K562 (cell line): ENCODE data around the gene TMEM38B. TPM values are rescaled to one million over a fixed set of nuclear protein-coding genes. Genes with fewer than 3 reads are reported as not detected.

Experiments
- ATAC-seq: fragments of 200-7000 bp; cut with Tn5 transposase; 3 replicates; pipeline ENCODE4 v1.9.1; 2020; ENCODE audit warnings: moderate library complexity
- BruUV-seq: library from RNA; stranded (reverse); fragments of 400-500 nt; replicated peaks from 2 replicates; lab custom pipeline; 2021; lab: Mats Ljungman, UMichigan
- CTCF ChIA-PET: fragments of 300-600 bp; formaldehyde crosslinking; extraction: SDS; loops from one replicate; lab custom pipeline; 2021; ENCODE audit warnings: low intra/inter-chr PET ratio; lab: Yijun Ruan, JAX
- POLR2A ChIA-PET: fragments of 300-600, 350-650 bp; sonication (Branson Sonifier 250); formaldehyde crosslinking; extraction: SDS; loops from one replicate; lab custom pipeline; 2021; ENCODE audit warnings: antibody characterized with exemption, inconsistent platforms; lab: Yijun Ruan, JAX
- DNase-seq, 4 experiments: peaks; one replicate each; pipeline versions ENCODE4 v3.0.0 to v3.0.0-alpha.2; 2011 to 2018; ENCODE audit warnings: low spot score in 3 of 4, mixed read lengths in 3 of 4; ENCODE audit errors: extremely low read depth in 1 of 4
- FAIRE-seq: peaks from 2 replicates; lab custom pipeline; 2011; peaks lifted over from hg19 to GRCh38; lab: Jason Lieb, UNC
- H2AFZ ChIP-seq: 2 replicates; pipeline ENCODE4 v1.6.0; 2011; ENCODE audit warnings: low read depth, low read length, control low read depth, inconsistent platforms
- H3K27ac ChIP-seq: fragments of 200-600 bp; 3 replicates; pipeline ENCODE4 v1.8.0; 2011; ENCODE audit warnings: low read depth, mild to moderate bottlenecking, control low read depth, inconsistent platforms, low read length, moderate library complexity, mixed read lengths; ENCODE audit errors: extremely low read depth
- H3K27me3 ChIP-seq, 2 experiments: fragments of 300-600 bp in 1 of 2; 2 replicates in 1 of 2; 3 replicates in 1 of 2; pipeline versions ENCODE4 v1.6.0 to v1.8.0; 2011; ENCODE audit warnings: inconsistent platforms in 2 of 2, low read length in 2 of 2, mild to moderate bottlenecking in 1 of 2, mixed read lengths in 1 of 2, moderate library complexity in 1 of 2; ENCODE audit not compliant: control insufficient read depth in 2 of 2, insufficient read depth in 2 of 2
- H3K36me3 ChIP-seq: fragments of 300-600 bp; 3 replicates; pipeline ENCODE4 v1.8.0; 2011; ENCODE audit warnings: mild to moderate bottlenecking, low read length, inconsistent platforms; ENCODE audit not compliant: control insufficient read depth, insufficient read depth
- H3K4me1 ChIP-seq, 2 experiments: fragments of 200-600 bp in 1 of 2; replicated peaks in 1 of 2; 2 replicates in 1 of 2; 3 replicates in 1 of 2; pipeline versions ENCODE4 v1.5.1 to v1.8.0; 2011; ENCODE audit warnings: inconsistent platforms in 2 of 2, low read length in 2 of 2, mild to moderate bottlenecking in 1 of 2, mixed read lengths in 1 of 2, moderate library complexity in 1 of 2; ENCODE audit not compliant: control insufficient read depth in 2 of 2, insufficient read depth in 2 of 2
- H3K4me2 ChIP-seq: 2 replicates; pipeline ENCODE4 v1.6.1; 2011; ENCODE audit warnings: low read length, control low read depth, inconsistent platforms, mixed read lengths; ENCODE audit not compliant: insufficient read depth
- H3K4me3 ChIP-seq: fragments of 200-600 bp; sonication (generic), shearing (Covaris generic); 2 replicates; pipeline ENCODE4 v1.5.1; 2016; ENCODE audit warnings: control low read depth, inconsistent platforms
- H3K79me2 ChIP-seq: fragments of 200-600 bp; 3 replicates; pipeline ENCODE4 v1.8.0; 2011; ENCODE audit warnings: low read length, inconsistent platforms; ENCODE audit not compliant: control insufficient read depth, insufficient read depth
- H3K9ac ChIP-seq, 2 experiments: 2 replicates each; pipeline versions ENCODE4 v1.6.0 to v1.6.1; 2011; ENCODE audit warnings: low read depth in 2 of 2, low read length in 2 of 2, control low read depth in 1 of 2, inconsistent platforms in 1 of 2, mild to moderate bottlenecking in 1 of 2, mixed read lengths in 1 of 2; ENCODE audit not compliant: insufficient read depth in 1 of 2
- H3K9me1 ChIP-seq: one replicate; pipeline ENCODE4 v1.6.0; 2011; ENCODE audit warnings: inconsistent platforms, mild to moderate bottlenecking, low read length, moderate library complexity; ENCODE audit not compliant: control insufficient read depth, insufficient read depth
- H3K9me3 ChIP-seq: replicated peaks from 2 replicates; pipeline ENCODE4 v1.5.1; 2011; ENCODE audit warnings: low read depth, low read length, inconsistent platforms; ENCODE audit not compliant: control insufficient read depth, insufficient read depth
- H4K20me1 ChIP-seq: replicated peaks from 2 replicates; pipeline ENCODE4 v1.6.1; 2011; ENCODE audit warnings: low read length, inconsistent platforms, mixed read lengths; ENCODE audit not compliant: control insufficient read depth, insufficient read depth
- CREBBP ChIP-seq: IDR thresholded peaks from one replicate; pipeline ENCODE4 v1.6.1; 2012; ENCODE audit warnings: low read depth, mild to moderate bottlenecking, control low read depth, inconsistent platforms, low read length
- FOXK2 ChIP-seq, 2 experiments: fragments of 450-650 bp; IDR thresholded peaks in 1 of 2; conservative IDR thresholded peaks in 1 of 2; 2 replicates each; pipeline ENCODE4 v1.6.1; 2016; ENCODE audit warnings: low read depth in 2 of 2, mild to moderate bottlenecking in 1 of 2
- IFI16 ChIP-seq: fragments of 250-450 bp; sonication (Bioruptor Pico); IDR thresholded peaks from 2 replicates; pipeline ENCODE4 v2.1.2; 2022; ENCODE audit warnings: mild to moderate bottlenecking, inconsistent platforms
- KLF13 ChIP-seq: fragments of 450-650 bp; IDR thresholded peaks from 2 replicates; pipeline ENCODE4 v1.6.1; 2016; ENCODE audit warnings: missing genetic modification characterization, low read depth, mild to moderate bottlenecking, missing compliant biosample characterization, moderate library complexity, borderline replicate concordance
- MEIS2 ChIP-seq: fragments of 450-650 bp; IDR thresholded peaks from 2 replicates; pipeline ENCODE4 v1.6.1; 2014; ENCODE audit warnings: mild to moderate bottlenecking; ENCODE audit not compliant: partially characterized antibody
- ZNF124 ChIP-seq: sonication (generic); formaldehyde crosslinking; IDR thresholded peaks from 2 replicates; pipeline ENCODE4 v1.8.1; 2022; ENCODE audit warnings: missing genetic modification reagents
- WGBS: fragments of 100-300 bp; shearing (Covaris generic); methylation state at CpG from one replicate; pipeline ENCODE4 v1.1.6; 2016; ENCODE audit warnings: low coverage, mixed read lengths; ENCODE audit not compliant: insufficient coverage; ENCODE audit errors: missing lambda C conversion rate; 5-methylcytosine and 5-hydroxymethylcytosine counted together
- in situ Hi-C: fragments of 300-500 bp; cut with MboI; formaldehyde crosslinking; loops from 4 replicates; pipeline ENCODE4 v1.15.0; 2018; ENCODE audit warnings: inconsistent platforms, mixed read lengths
- intact Hi-C: fragments of 100-400 bp; cut with micrococcal nuclease; formaldehyde crosslinking; loops from 2 replicates; pipeline ENCODE4 v1.14.2; 2022
- polyA plus RNA-seq, 8 experiments: library from polyadenylated mRNA; depleted of rRNA in 4 of 8; stranded (reverse) in 5 of 8; unstranded in 3 of 8; fragments of >200 nt; fragmentation: Nextera tagmentation in 2 of 8; fragmentation: Illumina TruSeq in 1 of 8; extraction: Ambion mirVana in 2 of 8; extraction: Trizol in 1 of 8; gene quantifications; 2 replicates each; pipeline versions ENCODE4 v1.2.1 to v1.2.3, GENCODE V29; 2011 to 2014; ENCODE audit warnings: inconsistent platforms in 1 of 8, missing spikeins in 1 of 8
- total RNA-seq, 7 experiments: library from RNA; depleted of rRNA in 6 of 7; stranded (reverse); fragments of >200 nt in 6 of 7; fragmentation: Illumina TruSeq in 2 of 7; extraction: Trizol in 2 of 7; gene quantifications; 2 replicates each; pipeline versions ENCODE4 v1.2.1 to v1.2.3, GENCODE V29; 2011 to 2021; ENCODE audit warnings: low replicate concordance in 1 of 7
- TF ChIP-seq, protein P1 (sequence below), 2 experiments: fragments of 450-650 bp in 1 of 2; sonication (generic) in 1 of 2; formaldehyde crosslinking in 1 of 2; IDR thresholded peaks; 2 replicates each; pipeline versions ENCODE4 v1.7.1 to v1.9.0; 2016 to 2022; ENCODE audit warnings: inconsistent platforms in 1 of 2, mild to moderate bottlenecking in 1 of 2, missing genetic modification reagents in 1 of 2
- TF ChIP-seq, protein P2 (sequence below): IDR thresholded peaks from 3 replicates; pipeline ENCODE4 v1.6.1; 2011; ENCODE audit warnings: borderline replicate concordance, mild to moderate bottlenecking, moderate library complexity; ENCODE audit not compliant: insufficient read length; ENCODE audit errors: extremely low read depth

Gene TMEM38B
- total and polyA plus RNA-seq, 9 of the 15 experiments (the other 6 are each of a cell fraction or from before 2014, with no cell fraction given) = 26.0 to 57.5 (median 38.5) TPM

DNA sequence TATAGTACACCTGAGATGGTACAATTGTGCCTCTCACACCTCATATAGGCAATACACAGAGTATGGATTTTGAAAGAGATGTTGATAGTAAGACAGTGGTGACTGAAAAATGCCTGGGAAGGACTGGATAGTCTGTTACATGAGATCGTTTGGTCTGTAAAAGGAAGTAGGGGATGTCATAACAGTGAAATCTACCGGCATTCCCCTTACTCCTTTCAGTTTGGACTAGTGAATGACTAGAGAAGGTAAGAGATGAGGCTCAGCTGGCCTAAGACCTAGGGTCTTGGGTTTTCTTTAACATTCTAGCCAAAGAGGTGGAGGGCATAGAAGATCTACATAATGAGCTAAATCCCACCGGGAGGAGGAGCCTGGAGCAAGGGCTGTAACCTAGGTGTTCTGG lies 24.0 kb upstream of the TMEM38B start:
- DNase-seq (no peak), ATAC-seq (no peak; the same call in 2 of the 3 replicates), FAIRE-seq (no peak)
- Histone ChIP-seq H3K9me1 (no peaks in the 10 kb centered on the region), H3K4me2 (no peak overlapping the region; the same call in 1 of the 2 replicates), H3K9me3 (no peaks in the 10 kb centered on the region), H3K4me3 (no peak overlapping the region), H3K27me3 (no peaks in the 10 kb centered on the region), H3K36me3 (no peaks in the 10 kb centered on the region), H2AFZ (0 out of 2 replicates have a peak overlapping the region, but pooled peaks have one; percentile 48), H3K9ac (no peak overlapping the region), H3K27ac (no peak overlapping the region), H3K4me1 (peaks cover 0 to 12% of the 10 kb centered on the region in 2 experiments; a peak in 3 of 5 replicates), H3K79me2 (no peaks in the 10 kb centered on the region), H4K20me1 (no peaks in the 10 kb centered on the region)
- no TSS peak for BruUV-seq
- in situ Hi-C loops = no loop called here
- 3% methylated on average over 3 of the region's 3 CpGs for WGBS
- POLR2A ChIA-PET = interaction anchor here (0.7 kb wide), 1 partner anchor 13 kb away, joined by 3 read pairs; no protein-coding TSS in a partner anchor
- intact Hi-C loops = no loop called here
- CTCF ChIA-PET = no interaction called here
- TF ChIP-seq, protein P1, sequence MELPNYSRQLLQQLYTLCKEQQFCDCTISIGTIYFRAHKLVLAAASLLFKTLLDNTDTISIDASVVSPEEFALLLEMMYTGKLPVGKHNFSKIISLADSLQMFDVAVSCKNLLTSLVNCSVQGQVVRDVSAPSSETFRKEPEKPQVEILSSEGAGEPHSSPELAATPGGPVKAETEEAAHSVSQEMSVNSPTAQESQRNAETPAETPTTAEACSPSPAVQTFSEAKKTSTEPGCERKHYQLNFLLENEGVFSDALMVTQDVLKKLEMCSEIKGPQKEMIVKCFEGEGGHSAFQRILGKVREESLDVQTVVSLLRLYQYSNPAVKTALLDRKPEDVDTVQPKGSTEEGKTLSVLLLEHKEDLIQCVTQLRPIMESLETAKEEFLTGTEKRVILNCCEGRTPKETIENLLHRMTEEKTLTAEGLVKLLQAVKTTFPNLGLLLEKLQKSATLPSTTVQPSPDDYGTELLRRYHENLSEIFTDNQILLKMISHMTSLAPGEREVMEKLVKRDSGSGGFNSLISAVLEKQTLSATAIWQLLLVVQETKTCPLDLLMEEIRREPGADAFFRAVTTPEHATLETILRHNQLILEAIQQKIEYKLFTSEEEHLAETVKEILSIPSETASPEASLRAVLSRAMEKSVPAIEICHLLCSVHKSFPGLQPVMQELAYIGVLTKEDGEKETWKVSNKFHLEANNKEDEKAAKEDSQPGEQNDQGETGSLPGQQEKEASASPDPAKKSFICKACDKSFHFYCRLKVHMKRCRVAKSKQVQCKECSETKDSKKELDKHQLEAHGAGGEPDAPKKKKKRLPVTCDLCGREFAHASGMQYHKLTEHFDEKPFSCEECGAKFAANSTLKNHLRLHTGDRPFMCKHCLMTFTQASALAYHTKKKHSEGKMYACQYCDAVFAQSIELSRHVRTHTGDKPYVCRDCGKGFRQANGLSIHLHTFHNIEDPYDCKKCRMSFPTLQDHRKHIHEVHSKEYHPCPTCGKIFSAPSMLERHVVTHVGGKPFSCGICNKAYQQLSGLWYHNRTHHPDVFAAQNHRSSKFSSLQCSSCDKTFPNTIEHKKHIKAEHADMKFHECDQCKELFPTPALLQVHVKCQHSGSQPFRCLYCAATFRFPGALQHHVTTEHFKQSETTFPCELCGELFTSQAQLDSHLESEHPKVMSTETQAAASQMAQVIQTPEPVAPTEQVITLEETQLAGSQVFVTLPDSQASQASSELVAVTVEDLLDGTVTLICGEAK (IDR thresholded peaks at IDR 0.05) = no peak
- TF ChIP-seq, protein P1 (CRISPR knock-in tag; IDR thresholded peaks at IDR 0.05) = no peak
- TF ChIP-seq IFI16 (CRISPR knock-in tag) = no peak
- TF ChIP-seq KLF13 (tag) = no peak
- no peak for TF ChIP-seq ZNF124 (CRISPR knock-in tag)
- TF ChIP-seq FOXK2 (conservative IDR thresholded peaks at IDR 0.05 in 1 of 2, IDR thresholded peaks at IDR 0.05 in 1 of 2; ENCODE audit: low read depth in 2 of 2) = no peak
- TF ChIP-seq MEIS2 = no peak
- TF ChIP-seq, protein P2, sequence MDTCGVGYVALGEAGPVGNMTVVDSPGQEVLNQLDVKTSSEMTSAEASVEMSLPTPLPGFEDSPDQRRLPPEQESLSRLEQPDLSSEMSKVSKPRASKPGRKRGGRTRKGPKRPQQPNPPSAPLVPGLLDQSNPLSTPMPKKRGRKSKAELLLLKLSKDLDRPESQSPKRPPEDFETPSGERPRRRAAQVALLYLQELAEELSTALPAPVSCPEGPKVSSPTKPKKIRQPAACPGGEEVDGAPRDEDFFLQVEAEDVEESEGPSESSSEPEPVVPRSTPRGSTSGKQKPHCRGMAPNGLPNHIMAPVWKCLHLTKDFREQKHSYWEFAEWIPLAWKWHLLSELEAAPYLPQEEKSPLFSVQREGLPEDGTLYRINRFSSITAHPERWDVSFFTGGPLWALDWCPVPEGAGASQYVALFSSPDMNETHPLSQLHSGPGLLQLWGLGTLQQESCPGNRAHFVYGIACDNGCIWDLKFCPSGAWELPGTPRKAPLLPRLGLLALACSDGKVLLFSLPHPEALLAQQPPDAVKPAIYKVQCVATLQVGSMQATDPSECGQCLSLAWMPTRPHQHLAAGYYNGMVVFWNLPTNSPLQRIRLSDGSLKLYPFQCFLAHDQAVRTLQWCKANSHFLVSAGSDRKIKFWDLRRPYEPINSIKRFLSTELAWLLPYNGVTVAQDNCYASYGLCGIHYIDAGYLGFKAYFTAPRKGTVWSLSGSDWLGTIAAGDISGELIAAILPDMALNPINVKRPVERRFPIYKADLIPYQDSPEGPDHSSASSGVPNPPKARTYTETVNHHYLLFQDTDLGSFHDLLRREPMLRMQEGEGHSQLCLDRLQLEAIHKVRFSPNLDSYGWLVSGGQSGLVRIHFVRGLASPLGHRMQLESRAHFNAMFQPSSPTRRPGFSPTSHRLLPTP = no peak
- TF ChIP-seq CREBBP = no peak
